Stimulated activated CD4-positive, alpha-beta T cell treated with anti-CD3 and anti-CD28 coated beads, Interleukin-2, amount 100 ng/mL, for 4 hours (primary cell): ENCODE measurements around the gene BMPER.

ENCODE experiments used
- DNase-seq: peaks from one replicate; pipeline ENCODE4 v3.0.0-alpha.2; 2020; ENCODE audit warnings: low read depth

Gene BMPER

GRCh38 chr7:34184466-34184865, 279.1 kb downstream of the BMPER start:
- no peak for DNase-seq

DNA sequence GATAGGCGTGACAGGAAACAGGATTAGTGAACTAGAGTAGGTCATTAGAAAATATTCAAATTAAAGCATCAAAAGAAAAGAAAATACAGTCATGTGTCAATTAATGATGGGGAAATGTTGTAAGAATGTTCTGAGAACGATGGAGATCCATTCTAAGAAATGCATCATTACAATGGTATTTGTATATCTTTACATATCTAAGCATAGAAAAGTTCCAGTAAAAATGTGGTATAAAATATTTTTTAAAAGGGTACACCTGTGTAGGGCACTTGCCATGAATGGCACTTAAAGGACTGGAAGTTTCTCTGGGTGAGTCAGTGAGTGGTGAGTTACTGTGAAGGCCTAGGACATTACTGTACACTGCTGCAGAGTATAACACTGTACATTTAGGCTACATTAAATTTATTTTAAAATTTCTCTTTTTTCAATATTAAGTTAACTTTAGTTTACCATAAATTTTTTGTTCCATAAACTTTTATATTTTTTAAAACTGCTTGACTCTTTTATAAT, 282.5 kb downstream of the BMPER start:
- DNase-seq, result no peak

- no peak for DNase-seq
Measured at GRCh38 chr7:34189031-34189430, 283.7 kb downstream of the BMPER start.

DNA sequence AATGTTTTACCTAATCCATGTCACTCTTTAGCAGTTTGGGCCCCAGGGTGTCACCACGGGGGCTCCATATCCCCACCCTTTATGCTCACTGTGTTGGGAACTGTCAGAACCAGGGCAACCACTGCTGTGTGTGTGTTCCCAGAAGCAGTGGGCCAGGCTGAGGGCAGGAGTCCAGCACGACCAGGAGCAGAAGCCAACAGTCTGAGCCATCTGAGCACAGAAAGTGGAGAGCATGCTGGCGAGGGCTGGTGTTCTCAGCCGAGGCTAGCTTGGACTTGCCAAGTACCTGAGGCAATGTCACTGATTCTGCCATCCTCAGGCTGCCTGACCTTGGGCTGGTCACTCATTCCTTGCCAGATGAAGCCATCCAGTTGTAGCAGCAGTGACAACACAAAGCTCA, 285.0 kb downstream of the BMPER start:
- DNase-seq, result no peak

GRCh38 chr7:34191162-34191561, 285.8 kb downstream of the BMPER start:
- no peak for DNase-seq

DNA sequence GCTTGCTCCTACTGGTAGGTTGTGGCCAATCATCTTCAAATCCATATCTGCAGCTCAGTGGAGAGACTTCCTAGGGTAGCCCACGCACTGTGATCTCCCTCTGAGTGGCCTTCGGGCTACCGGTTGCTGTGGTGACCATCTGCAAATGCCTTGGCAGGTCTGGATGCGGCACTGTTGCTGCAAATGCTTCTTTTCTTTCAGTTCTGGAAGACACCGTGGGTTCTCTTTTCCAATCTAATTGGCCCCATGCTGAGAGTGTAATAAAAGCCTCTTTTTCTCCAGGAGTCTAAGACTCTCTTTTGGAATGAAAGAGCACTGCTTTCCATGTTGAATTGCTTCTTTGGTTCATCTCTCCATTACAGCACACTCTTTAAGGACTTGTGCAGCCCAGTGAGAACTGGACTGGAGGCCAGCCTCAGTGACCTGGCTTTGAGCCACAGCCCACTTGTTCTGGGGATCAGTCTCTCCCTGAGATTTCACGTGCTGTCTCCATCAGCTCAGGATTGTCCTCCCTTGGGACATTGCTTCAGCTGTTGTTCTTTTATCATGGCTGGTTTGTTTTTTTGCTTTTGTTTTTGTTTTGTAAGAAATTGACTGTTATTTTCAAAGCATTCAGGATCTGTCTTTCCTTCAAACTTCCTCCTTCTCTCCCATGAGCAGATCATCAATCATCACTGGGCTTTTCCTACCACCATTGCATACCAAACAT, 286.6 kb downstream of the BMPER start:
- DNase-seq, result no peak

- no peak for DNase-seq
Measured at GRCh38 chr7:34192906-34193305, 287.6 kb downstream of the BMPER start.

DNA sequence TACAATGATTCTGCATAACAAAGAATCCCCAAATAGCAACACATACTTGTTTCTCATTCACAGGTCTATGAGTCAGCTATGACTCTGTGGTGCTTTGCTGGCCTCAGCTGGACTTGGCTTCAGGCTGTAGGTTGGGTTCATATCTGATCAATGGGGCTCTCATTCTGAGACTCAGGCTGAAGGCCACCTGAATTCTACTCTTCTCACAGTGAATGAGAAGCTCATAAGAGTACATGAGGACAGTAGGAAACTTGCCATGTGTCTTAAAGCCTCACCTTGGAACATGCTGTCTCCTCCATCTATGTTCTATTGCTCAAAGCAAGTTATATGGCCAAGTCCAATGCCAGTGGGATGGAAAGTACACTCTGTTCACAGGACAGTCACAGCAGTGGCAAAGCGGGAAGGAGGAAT, 292.9 kb downstream of the BMPER start:
- no peak for DNase-seq
